AG10803 (cell line): ENCODE measurements around the gene UBE2J2.

Experiments used
- DNase-seq: peaks from one replicate; pipeline ENCODE4 v3.0.0; 2010; ENCODE audit warnings: low read depth
- H3K4me3 ChIP-seq: 2 replicates; pipeline ENCODE4 v1.5.1; 2011; ENCODE audit warnings: mild to moderate bottlenecking, low read length, control low read depth
- CTCF ChIP-seq: conservative IDR thresholded peaks from 2 replicates; pipeline ENCODE4 v1.5.1; 2011; ENCODE audit warnings: mild to moderate bottlenecking, low read length, control low read depth, inconsistent platforms

UBE2J2 gene

GRCh38 chr1:1298861-1299685, 25.4 kb upstream of the UBE2J2 start:
- H3K4me3 ChIP-seq, result no peak overlapping the region
- DNase-seq, result no peak
- no peak for TF ChIP-seq CTCF

- no peak for DNase-seq
- TF ChIP-seq CTCF, result no peak
- no peak overlapping the region for H3K4me3 ChIP-seq
Observed at GRCh38 chr1:1297802-1298424, 24.3 kb upstream of the UBE2J2 start.

DNA sequence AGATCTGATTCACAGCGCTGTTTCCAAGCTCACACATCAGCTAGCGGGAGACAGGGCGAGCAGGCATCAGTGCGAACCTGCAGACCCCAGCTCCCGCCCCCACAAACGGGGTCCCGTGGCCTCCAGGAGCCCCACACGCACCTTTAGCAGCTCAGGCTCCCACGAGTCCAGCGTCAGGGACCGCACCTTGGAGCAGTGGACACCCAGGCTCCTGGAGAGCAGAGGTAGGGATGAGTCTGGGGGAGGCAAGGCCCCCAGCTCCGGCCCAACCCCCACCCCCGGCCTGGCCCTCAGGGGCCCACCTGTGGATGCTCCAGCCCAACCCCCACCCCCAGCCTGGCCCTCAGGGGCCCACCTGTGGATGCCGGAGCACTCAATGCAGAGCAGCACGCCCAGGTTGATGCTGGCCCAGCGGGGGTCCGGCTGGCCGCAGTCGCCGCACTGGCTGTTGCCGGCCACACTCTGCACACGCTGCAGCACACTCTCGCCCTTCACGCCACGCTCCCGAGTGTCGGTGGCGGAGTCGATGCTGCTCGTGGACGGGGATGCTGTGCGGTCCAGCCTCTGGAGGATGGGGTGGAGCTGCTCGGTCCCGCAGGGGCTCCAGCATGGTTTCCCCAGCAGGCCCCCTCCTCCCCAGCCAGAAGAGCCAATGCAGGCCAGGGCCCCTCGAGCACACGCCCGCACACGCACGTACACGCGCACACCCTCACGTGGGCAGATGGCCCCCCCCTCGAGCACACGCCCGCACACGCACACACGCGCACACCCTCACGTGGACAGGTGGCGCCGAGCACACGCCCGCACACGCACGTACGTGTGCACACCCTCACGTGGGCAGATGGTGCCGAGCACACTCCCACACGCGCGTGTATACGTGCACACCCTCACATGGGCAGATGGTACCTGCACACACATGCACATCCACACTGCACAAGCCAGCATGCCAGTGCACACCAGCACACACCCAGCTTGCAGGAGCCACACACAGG, 22.7 kb upstream of the UBE2J2 start:
- no peak for TF ChIP-seq CTCF
- no peak overlapping the region for H3K4me3 ChIP-seq
- DNase-seq, result no peak

DNA sequence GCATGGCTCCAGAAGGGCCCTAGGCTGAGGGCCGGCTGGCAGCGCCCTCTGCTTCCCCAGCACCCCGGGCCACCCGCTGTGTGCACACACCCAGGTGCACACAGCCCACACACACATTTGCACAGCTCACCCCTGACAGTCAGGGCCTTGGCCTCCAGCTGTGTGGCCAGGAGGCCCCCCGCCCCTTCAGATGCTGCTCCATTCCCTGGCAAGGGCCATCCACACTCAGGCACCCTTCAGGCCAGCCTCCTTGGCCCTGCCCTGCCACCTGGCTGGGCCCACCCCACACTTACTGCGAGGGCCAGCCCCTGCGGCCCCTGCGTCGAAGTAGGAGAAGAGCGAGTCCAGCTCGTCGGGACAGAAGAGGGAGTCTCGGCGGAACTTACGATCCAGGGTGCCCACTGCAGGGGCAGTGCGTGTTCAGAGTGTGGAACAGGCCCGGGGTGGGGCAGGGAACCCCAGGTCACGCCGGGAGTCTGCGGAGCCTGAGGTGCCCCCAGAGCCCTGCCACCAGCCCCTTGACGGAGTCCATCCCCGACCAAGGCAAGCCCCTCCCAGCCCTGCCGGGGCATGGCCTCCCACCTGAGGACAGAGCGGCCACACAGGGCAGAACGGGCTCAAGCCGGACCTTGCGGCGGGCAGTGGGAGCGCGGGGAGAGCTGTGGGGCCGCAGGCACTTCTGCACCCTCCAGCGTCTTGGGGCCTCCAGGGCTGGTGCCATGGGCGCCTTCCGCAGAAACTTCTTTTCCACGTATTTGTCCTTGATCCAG, 21.7 kb upstream of the UBE2J2 start:
- no peak overlapping the region for H3K4me3 ChIP-seq
- no peak for DNase-seq
- TF ChIP-seq CTCF, result no peak

DNA sequence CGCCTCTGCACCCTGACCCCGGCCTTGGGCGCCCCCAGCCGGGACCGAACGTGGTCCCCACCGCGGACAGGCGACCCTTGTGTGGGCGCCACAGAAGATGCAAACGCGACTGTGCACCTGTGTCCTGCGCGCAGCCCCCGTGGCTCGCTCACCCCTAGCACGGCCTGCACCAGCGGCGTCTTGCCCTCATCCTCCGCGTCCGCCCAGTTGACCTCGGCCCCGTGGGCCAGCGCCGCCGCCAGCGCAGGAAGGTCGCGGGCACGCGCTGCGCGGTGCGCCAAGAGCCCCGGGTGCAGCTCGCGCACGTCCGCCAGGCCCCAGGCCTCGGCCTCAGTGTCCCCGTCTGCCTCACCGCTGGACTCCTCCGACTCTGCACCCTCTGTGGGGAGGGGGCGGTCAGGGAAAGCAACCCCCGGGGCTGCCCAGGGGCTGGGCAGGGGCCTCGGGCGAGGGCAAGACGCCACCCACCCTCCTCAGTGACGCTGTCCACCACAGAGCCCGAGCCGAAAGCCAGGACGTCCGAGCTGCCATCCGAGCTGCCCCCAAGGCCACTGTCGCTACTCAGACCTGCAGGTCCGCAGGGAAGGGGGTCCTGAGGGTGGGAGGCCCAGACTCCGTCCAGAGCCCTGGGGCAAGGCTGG, 20.7 kb upstream of the UBE2J2 start:
- H3K4me3 ChIP-seq, result no peak overlapping the region
- no peak for TF ChIP-seq CTCF
- DNase-seq, result no peak
